Activated T-cell treated with anti-CD3 and anti-CD28 coated beads for 24 hours (primary cell): Measurements from ENCODE around the gene TTLL10.

Experiments
- DNase-seq: peaks from one replicate; pipeline ENCODE4 v3.0.0-alpha.2; 2020; ENCODE audit warnings: low read depth

Gene TTLL10

DNA sequence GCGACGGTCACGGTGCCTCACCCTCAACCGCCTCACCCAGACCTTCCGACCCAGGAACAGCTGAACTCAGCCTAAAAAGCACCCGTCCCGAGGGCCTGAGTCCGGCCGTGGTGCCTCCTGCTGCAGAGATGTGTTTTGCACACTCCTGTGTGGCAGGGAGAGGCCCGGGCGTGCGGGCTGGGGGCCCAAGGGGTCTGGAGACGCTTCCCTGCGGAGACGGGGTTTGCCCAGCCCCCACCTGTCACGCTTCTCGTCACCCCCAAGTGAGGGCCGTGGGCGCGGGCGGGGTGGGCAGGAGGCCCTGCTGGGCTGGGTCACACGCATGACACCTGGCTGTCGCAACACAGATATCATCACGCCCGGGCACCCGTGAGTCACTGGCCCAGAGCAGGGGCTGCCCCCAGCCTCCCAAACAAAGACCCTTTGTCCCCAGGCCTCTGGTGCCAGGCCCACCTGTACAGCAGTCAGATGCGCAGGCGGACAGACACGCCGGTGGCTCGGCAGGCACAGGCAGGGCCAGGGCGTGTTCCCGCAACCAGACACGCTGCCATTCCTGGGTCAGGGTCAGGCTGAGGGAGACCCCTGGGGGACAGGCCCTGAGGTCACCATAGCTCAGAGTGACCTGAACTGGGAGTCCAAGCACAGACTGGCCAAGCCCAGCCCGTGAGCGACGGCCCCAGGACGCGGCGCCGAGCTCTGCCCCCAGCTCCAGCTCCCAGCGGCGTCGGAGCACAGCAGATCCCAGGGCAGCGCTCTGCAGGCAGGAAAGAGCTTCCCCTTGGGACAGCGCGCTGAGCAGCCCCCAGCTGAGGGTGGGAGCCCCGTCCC, 64.4 kb downstream of the TTLL10 start:
- DNase-seq, result no peak

DNA sequence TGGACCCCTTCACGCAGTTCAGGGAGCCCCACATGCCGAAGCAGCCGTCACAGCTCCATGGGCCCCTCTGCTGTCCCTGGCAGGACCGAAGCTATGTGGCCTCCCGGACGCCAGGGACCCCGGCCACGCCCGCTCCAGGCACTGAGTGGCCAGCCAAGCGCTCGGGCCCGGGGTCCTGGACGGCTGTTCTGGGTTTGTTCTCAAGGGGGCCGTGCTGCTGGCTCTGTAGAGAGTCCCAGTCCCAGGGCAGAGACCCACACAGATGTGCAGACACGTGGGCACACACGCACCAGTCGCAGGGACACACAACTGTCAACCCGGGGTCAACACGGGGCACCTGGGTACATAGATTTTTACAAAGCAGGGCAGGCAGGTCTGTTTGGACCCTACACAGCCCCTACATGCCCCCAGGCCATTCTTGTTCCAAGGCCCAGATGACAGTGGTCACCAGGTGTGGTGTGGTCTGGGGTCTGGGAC, 65.1 kb downstream of the TTLL10 start:
- DNase-seq, result no peak

DNA sequence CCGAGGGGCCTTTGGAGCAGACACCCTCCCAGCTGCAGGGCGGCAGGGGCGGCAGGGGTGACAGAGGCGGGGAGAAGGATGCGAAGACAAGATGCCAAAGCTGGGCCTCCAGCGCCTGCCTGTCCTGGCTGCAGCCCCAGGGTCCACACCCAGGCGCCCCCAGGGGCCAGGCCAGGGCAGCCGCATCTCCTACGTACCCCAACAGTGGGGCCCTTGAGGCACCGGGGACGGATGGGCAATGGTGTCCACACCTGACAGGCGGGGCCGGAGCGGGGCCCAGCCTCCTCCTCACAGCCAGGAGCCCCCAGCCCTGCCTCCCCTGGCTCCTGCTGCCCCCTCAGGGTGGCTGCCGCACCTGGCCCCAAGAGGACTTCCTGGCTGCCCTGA, 65.5 kb downstream of the TTLL10 start:
- DNase-seq, result no peak

DNA sequence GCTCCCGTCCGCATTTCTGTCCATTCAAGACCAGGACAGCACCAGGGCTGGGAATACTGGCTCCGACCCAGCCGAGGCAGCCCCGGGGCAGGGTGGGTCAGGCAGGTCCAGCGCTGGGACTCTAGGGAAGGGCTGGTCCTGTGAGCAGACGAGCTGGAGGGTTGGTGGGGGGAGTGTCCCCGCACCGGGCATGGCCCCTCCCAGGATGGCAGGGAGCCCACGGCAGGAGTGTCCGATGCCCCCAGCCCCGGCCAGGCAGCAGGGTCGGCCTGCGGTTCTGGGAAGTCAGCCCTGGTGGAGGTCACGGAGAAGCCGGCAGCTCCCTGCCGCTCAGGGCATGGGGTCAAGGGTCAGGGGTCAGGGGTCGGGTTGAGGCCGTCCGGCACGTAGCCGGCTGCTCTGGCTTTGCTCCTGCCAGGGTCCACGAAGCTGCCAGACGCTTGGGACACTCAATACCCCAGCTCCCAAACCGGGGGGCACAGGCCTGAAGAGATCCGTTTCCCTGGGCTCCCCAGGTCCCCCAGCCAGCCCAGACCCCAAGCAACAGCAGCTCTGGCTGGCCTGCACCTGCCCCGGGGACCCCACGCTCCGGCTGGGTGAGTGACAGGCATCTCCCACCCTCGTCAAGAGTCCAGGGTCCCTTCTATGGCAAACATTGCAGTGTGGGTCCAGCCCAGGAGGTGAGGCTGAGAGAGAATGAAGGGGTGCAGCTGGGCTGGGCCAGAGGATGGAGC, 66.1 kb downstream of the TTLL10 start:
- no peak for DNase-seq

DNA sequence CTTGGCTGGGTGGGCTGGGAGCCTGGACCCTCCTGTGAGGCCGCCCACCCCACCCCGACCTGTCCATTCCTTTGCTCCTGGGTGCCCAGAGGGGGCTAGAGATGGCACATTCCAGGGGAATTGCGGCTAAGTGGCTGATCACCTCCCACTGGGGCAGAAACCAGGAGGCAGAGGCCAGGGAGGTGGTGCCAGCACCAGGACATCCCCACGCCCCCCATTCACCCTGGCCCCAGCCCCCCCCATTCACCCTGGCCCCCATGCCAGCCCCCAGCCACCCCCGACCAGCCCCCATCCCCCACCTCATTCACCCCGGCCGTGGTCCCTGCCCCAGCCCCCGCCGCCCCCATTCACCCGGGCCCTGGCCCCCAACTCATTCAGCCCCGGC, 66.7 kb downstream of the TTLL10 start:
- no peak for DNase-seq

DNA sequence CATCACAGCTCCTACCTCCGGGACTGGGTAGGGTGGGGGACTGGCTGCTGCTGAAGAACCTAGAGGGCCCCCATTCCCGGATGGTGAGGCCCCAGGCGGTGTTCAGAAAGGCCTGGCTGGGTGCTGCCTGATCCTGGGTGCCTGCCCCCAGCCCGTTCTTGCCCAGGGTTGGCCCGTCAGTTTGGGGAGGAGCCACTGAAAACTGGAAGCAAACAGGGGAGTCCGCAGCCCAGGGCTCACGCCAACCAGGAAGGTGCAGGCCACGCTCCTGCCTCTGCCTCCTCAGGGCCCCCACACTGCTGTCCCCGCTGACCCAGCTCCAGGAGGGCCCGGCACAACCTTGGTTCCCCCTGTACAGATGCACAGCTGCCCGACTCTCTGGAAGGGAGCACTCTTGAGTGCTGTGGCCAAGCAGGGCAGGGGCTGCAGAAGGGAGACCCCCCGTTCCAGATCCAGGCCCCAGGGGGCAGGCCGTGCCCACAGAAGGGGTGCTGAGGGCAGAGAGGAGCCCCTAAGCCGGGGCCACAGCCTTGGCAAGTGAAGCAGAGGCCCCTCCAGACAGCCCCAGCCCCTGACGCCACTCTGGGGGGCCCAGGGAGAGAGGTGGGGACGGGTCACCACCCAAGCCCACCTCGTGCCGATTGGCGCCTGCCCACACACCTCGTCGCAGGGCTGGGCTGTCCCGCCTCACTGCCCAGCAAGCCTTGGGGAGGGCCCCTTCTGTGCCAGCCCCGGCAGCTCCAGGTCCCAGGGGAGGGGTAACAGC, 67.3 kb downstream of the TTLL10 start:
- DNase-seq, result no peak

DNA sequence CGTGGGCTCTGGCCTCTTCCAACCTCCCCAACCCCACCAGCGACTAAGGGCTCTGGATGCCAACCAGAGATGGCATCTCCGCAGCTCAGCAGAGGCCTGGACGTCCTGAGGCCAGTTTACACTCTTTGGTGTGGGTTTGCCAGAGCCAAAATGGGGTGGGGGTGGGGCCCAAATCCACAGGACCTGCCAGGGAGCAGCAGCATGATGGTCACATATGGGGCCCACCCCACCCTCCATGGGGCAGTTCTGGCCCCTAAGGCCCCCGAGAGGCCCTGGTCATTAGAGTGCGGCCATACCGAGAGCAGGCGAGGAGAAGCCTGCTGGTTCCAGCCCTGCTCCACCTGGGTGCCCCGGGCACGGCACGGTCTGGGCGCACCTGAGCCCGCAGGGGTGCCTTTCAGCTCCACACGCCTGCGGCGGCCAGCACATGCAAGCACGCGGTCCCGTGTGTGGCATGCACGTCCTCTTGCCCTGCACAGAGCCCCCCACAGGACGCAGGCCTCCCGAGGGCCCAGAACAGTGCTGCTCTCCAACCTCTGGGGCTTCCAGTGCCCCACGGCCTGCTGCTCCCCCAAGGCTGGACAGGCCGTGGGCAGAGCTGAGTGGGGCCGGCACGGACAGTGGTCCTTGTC, 68.0 kb downstream of the TTLL10 start:
- no peak for DNase-seq

DNA sequence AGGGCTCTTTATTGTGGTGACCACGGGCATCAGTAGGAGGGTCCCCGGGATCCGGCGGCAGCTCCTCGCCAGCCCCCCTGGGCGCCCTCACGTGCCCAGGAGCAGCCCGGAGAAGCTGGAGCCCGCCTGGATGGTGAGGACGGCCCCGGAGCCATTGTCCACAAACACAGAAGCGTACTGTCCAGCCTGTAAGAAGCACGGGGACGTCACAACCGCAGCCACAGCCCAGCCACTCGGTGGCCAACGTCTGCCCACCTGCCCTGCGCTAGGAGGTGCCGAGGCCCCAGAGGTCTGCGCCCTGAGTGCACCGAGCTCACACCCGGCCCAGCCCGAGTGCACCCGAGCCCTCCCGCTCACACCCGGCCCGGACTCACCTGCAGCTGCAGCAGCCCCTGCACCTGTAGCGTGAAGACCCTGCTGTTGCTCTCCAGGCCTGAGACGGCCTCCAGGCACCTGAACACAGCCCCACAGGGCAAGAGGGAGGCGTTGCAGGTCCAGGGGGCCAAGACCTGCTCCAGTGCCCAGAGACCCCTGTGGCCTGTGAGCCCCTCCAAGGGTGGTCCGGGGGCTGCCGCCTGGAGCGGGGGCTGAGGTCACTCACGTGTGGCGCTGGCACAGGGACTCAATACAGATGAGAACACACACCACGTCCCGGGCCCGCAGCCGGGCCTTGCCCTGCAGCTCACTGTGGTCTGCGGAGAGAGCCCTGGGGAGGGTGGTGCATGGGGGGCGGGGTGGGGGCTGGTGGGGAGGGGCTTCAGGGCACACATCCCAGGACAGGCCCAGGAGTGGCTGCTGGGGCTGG, 69.0 kb downstream of the TTLL10 start:
- no peak for DNase-seq

DNA sequence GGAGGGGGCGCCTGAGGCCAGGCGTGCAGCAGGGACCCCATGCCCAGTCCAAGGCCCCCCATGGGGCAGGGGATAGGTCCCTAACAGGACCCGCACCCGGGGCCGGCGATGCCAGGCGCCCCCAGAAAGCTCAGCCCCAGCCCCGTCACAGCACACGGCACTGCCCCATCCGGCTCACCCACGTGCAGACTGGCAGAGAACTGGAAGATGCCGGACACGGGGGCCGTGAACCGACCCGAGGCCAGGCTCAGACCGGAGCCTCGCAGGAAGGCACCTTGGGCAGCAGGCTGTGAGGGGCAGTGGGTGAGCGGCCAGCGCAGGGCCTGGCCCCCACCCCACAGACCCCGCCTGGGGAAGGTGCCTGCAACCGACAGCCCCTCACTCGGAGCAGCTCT, 69.6 kb downstream of the TTLL10 start:
- no peak for DNase-seq

DNA sequence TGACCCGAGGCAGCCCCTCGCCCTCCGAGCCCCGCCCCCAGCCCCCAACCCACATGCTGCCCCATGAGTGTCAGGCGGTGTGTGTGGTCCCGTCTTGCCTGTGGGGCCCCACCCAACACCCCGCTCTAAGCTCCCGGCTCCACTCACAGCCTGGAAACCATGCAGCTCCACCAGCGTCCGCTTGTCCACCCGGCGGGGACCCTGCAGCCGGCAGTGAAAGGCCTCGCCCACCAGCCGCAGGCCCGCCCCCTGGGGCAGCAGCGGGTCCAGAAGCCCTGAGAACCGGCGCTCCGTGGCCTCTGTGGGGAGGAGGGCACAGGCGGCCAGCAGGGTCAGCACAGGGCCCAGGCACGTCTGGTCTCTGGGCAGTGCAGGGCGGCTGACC, 70.1 kb downstream of the TTLL10 start:
- no peak for DNase-seq

DNA sequence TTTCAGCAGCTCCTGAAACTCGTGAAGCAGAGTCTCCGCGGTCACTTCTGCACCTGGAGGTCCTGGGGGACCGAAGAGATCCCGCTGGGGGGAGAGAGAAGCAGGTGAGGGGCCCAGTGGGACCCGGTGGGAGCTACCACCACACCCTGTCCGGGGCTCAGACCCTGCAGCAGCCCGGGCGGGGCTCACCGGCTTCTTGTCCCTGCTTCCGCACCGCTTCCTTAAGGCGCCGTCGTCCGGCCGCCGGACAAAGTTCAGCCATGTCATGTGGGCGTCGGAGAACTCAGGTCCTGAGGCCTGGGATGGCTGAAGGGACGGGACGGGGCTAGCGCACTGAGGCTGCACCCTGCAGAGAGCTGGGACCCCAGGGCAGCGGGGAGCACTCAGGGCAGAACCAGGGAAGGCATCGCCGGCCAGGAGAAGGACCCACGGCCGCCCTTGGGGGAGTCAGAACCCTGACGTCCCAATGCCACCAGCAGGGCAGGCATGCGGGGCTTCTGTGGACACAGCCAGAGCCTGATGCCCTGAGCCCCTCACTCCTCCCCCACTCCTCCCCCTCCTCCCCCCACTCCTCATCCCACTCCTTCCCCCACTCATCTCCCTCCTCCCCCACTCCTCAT, 70.6 kb downstream of the TTLL10 start:
- DNase-seq, result no peak

DNA sequence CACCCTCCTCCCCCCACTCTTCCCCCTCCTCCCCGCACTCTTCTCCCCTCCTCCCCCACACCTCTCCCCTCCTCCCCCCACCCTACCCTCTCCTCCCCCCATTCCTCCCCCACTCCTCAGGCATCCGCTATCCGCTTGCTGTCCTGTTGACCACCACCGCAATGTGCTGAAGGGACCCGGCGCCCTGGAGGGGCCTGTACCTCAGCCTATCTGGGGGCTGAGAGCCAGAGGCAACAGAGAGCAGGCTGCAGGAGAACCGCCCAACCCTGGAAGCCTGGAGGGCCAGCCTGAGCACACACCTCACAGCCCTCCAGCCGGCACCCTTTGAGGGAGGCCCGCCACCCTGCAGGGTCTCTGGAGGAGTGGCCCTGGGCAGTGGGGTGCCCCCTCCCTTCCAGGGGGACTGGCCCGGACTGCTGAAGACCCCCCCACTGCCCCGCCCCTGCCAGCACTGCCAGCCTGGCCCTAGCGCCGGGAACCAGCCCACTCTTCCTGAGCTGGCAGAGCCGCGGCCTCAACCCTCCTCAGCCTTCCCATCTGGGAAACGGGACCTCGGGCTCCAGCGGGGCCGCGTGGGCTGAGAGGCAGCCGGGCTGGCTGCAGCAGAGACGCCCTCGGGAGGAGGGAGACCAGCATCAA, 71.6 kb downstream of the TTLL10 start:
- no peak for DNase-seq

DNA sequence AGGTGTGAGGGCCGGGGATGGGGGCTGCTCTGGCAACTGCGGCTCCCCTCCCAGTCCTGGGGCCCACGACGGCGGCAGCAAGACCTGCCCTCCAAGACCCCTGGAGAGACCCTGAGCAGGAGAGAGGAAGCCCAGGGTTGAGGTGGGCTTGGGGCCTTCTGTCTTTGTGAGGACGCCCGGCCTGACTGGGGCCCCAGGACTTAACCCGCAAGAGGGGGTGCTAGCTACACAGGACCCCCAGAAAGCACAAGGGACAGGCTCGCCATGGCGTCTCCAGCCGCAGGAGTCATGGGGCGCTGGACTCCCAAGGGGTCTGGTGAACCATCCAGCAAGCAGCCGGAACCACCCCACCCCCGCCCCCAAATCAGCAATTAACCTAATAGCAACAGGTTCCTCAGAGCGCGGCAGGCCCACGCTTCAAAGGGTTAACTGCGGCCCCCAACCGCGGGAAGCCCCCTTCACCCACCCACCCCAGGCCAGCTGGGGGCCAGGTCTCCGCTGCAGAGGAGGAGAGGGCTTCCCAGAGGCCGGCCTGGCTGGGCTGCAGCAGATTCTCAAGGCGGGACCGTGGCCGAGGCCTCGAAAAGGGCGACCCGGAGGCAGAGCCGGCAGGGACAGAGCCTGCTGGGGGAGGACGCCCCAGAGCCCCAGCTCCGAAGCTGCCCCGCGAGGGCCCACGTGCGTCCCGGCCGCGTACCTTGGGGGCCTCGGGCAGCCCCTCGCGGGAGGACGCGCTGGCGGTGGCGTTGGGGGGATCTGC, 72.3 kb downstream of the TTLL10 start:
- DNase-seq, result no peak

DNA sequence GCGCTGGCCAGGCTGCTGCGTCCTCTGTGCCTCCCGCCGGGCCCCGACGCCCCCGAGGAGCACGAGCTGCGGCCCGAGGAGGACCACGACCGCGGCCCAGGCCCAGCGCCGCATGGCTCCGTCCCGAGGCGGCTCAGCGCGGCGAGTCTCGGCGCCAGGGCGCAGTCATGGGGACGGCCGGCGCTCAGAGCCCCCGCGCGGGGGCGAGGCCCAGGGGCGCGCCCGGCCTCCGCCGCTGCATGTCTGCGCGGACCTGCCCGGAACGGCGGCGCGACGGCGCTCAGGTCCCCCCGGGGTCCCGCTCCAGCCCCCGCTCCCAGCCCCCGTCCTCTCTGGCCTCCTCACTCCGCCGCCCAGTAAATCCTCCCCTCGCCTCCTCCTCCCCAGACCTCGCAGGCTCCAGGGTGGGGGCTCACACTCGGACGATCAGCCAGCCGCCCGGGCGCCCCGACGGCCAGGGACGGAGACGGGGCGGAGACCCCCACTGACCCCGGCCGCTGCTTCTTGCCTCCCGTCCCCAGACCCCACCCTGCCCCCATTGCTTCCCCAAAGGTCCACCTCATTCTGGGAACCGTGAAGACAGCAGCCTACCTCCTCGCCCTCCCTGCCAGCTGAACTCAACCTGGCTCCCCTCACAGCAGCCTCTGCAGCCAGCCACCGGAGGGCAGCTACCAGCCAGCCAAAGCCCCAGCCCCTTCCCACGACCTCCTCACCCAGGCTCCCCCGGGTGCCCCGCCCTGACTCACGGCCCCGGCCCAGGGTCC, 73.1 kb downstream of the TTLL10 start, which contains the start of gene C1QTNF12:
TSS of gene C1QTNF12 (minus strand) at position 146 of the 764 bp plus-strand sequence. CDS start at position 114, 32 bp downstream.
- DNase-seq, result no peak

DNA sequence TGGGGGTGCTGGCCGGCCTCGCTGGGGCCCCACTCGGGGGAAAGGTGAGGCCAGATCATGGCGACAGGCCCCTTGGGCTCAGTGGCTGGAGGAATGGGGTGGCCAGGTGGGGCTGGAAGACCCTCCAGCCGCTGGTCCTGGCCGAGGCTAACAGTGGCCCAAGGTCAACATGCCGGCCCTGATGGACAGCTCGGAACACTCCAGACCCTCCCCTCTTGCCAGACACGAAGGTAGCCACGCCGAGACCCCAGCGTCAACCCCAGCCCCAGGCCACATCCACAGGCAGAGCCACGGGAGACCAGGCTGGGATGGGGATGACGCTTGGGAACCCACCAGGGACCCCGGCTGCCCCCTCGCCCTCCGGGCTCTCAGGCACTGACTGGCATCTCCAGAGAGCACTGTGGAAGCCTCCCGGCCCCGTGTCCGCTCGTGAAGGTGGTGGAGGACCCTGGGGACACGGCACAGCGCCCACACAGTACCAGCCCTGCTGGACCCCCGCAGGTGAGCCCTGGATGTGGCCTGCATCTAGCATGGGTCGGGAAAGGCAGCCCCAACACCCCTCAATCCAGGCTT, 73.7 kb downstream of the TTLL10 start:
- DNase-seq, result no peak
